IMR-90 (cell line): ENCODE data around the gene GOT2. TPM values are rescaled to one million over a fixed set of nuclear protein-coding genes. Genes with fewer than 3 reads are reported as not detected.

Source experiments
- ATAC-seq: fragments of 200-7000 bp; cut with Tn5 transposase; 2 replicates; pipeline ENCODE4 v1.9.1; 2020; ENCODE audit warnings: low read depth, mild to moderate bottlenecking, moderate library complexity
- BruUV-seq: library from RNA; stranded (reverse); fragments of 400-500 nt; replicated peaks from 2 replicates; lab custom pipeline; 2021; lab: Mats Ljungman, UMichigan
- CTCF ChIA-PET: fragments of 300-600 bp; formaldehyde crosslinking; extraction: SDS; loops from one replicate; lab custom pipeline; 2021; ENCODE audit warnings: antibody characterized with exemption; lab: Yijun Ruan, JAX
- POLR2A ChIA-PET: fragments of 300-600 bp; sonication (Branson Sonifier 250); formaldehyde crosslinking; loops from one replicate; lab custom pipeline; 2022; ENCODE audit warnings: antibody characterized with exemption; ENCODE audit not compliant: unreplicated experiment; lab: Charles Lee
- DNase-seq: peaks from one replicate; pipeline ENCODE4 v3.0.0; 2013
- H2AFZ ChIP-seq: replicated peaks from 2 replicates; pipeline ENCODE3; 2013; ENCODE audit warnings: low read length, mild to moderate bottlenecking; ENCODE audit not compliant: poor library complexity
- H2AK5ac ChIP-seq: 2 replicates; pipeline ENCODE4 v1.6.1; 2013; ENCODE audit warnings: low read depth, low read length, inconsistent platforms
- H2AK9ac ChIP-seq: replicated peaks from 2 replicates; pipeline ENCODE3; 2013; ENCODE audit warnings: mild to moderate bottlenecking, low read depth, low read length, moderate library complexity; ENCODE audit not compliant: poor library complexity
- H2BK120ac ChIP-seq: 2 replicates; pipeline ENCODE4 v1.6.1; 2013; ENCODE audit warnings: low read depth, low read length, inconsistent platforms
- H2BK15ac ChIP-seq: 3 replicates; pipeline ENCODE4 v1.6.1; 2013; ENCODE audit warnings: low read depth, low read length, inconsistent platforms
- H2BK20ac ChIP-seq: 2 replicates; pipeline ENCODE4 v1.6.1; 2013; ENCODE audit warnings: low read depth, mild to moderate bottlenecking, inconsistent platforms, low read length, moderate library complexity
- H2BK5ac ChIP-seq: 2 replicates; pipeline ENCODE4 v1.6.1; 2013; ENCODE audit warnings: mild to moderate bottlenecking, low read depth, low read length, inconsistent platforms; ENCODE audit not compliant: poor library complexity, severe bottlenecking
- H3K14ac ChIP-seq: replicated peaks from 2 replicates; pipeline ENCODE4 v1.6.1; 2013; ENCODE audit warnings: low read depth, low read length, inconsistent platforms
- H3K18ac ChIP-seq: 2 replicates; pipeline ENCODE4 v1.6.1; 2013; ENCODE audit warnings: low read depth, low read length, control low read depth
- H3K23ac ChIP-seq: 2 replicates; pipeline ENCODE4 v1.6.1; 2013; ENCODE audit warnings: low read depth, low read length, inconsistent platforms
- H3K27ac ChIP-seq: 2 replicates; pipeline ENCODE4 v1.5.1; 2013; ENCODE audit warnings: mild to moderate bottlenecking, control low read depth, low read length; ENCODE audit not compliant: insufficient read depth
- H3K27me3 ChIP-seq: 2 replicates; pipeline ENCODE4 v1.6.1; 2013; ENCODE audit warnings: low read length; ENCODE audit not compliant: control insufficient read depth, insufficient read depth
- H3K36me3 ChIP-seq: 2 replicates; pipeline ENCODE4 v1.6.1; 2013; ENCODE audit warnings: low read length, mixed read lengths; ENCODE audit not compliant: control insufficient read depth, insufficient read depth
- H3K4ac ChIP-seq: 2 replicates; pipeline ENCODE4 v1.6.1; 2013; ENCODE audit warnings: low read depth, low read length, inconsistent platforms
- H3K4me1 ChIP-seq: 2 replicates; pipeline ENCODE4 v1.6.1; 2013; ENCODE audit warnings: low read length, mixed read lengths; ENCODE audit not compliant: control insufficient read depth, insufficient read depth
- H3K4me2 ChIP-seq: 2 replicates; pipeline ENCODE4 v1.6.1; 2013; ENCODE audit warnings: low read depth, mild to moderate bottlenecking, control low read depth, low read length, moderate library complexity
- H3K4me3 ChIP-seq: 2 replicates; pipeline ENCODE4 v1.5.1; 2013; ENCODE audit warnings: low read depth, mild to moderate bottlenecking, control low read depth, low read length, moderate library complexity; ENCODE audit not compliant: insufficient read depth
- H3K56ac ChIP-seq: 2 replicates; pipeline ENCODE4 v1.6.1; 2013; ENCODE audit warnings: low read length, inconsistent platforms; ENCODE audit not compliant: insufficient read depth; ENCODE audit errors: extremely low read depth
- H3K79me1 ChIP-seq, 2 experiments: 2 replicates each; pipeline ENCODE4 v1.6.1; 2013; ENCODE audit warnings: low read length in 2 of 2, inconsistent platforms in 1 of 2, low read depth in 1 of 2
- H3K9ac ChIP-seq: 2 replicates; pipeline ENCODE4 v1.6.1; 2013; ENCODE audit warnings: low read depth, low read length, control low read depth
- H3K9me1 ChIP-seq: 2 replicates; pipeline ENCODE4 v1.6.1; 2013; ENCODE audit warnings: low read length, inconsistent platforms; ENCODE audit not compliant: insufficient read depth
- H3K9me3 ChIP-seq: 2 replicates; pipeline ENCODE4 v1.6.1; 2013; ENCODE audit warnings: low read length; ENCODE audit not compliant: control insufficient read depth, insufficient read depth
- H4K20me1 ChIP-seq: 2 replicates; pipeline ENCODE4 v1.6.1; 2013; ENCODE audit warnings: low read length, inconsistent platforms; ENCODE audit not compliant: insufficient read depth
- H4K5ac ChIP-seq: 2 replicates; pipeline ENCODE4 v1.6.1; 2013; ENCODE audit warnings: mild to moderate bottlenecking, low read depth, low read length, control low read depth
- H4K8ac ChIP-seq, 2 experiments: 2 replicates each; pipeline ENCODE4 v1.6.1; 2013; ENCODE audit warnings: low read depth in 2 of 2, low read length in 2 of 2, control low read depth in 1 of 2, inconsistent platforms in 1 of 2
- H4K91ac ChIP-seq: 2 replicates; pipeline ENCODE4 v1.6.1; 2013; ENCODE audit warnings: low read depth, low read length, inconsistent platforms; ENCODE audit not compliant: insufficient read depth
- CEBPB ChIP-seq: IDR thresholded peaks from 2 replicates; pipeline ENCODE4 v1.6.1; 2012; ENCODE audit warnings: low read depth, low read length, improper control_type of control experiment
- CHD1 ChIP-seq: IDR thresholded peaks from 2 replicates; pipeline ENCODE4 v1.6.1; 2012; ENCODE audit warnings: low read depth, low read length, improper control_type of control experiment
- CTCF ChIP-seq: conservative IDR thresholded peaks from 2 replicates; pipeline ENCODE4 v1.5.1; 2012; ENCODE audit warnings: mild to moderate bottlenecking, low read depth, low read length, improper control_type of control experiment
- FOS ChIP-seq: fragments of 150-350 bp; IDR thresholded peaks from 2 replicates; pipeline ENCODE4 v1.6.1; 2016; ENCODE audit warnings: low read depth, low read length
- MXI1 ChIP-seq: IDR thresholded peaks from 2 replicates; pipeline ENCODE4 v1.6.1; 2012; ENCODE audit warnings: low read depth, mild to moderate bottlenecking, low read length, moderate library complexity, borderline replicate concordance
- RAD21 ChIP-seq: IDR thresholded peaks from 2 replicates; pipeline ENCODE4 v1.6.1; 2012; ENCODE audit warnings: low read length, improper control_type of control experiment
- RCOR1 ChIP-seq: IDR thresholded peaks from 2 replicates; pipeline ENCODE4 v1.6.1; 2012; ENCODE audit warnings: mild to moderate bottlenecking, low read length, improper control_type of control experiment; ENCODE audit not compliant: insufficient replicate concordance
- RFX5 ChIP-seq: IDR thresholded peaks from 2 replicates; pipeline ENCODE4 v1.8.0; 2012; ENCODE audit warnings: low read depth, mild to moderate bottlenecking, low read length, moderate library complexity
- WGBS, 2 experiments: methylation state at CpG; one replicate each; pipeline versions ENCODE4 v1.1.5 to v1.1.7; 2013; ENCODE audit warnings: missing lambda C conversion rate in 2 of 2; ENCODE audit not compliant: insufficient read length in 1 of 2; ENCODE audit errors: extremely low coverage in 2 of 2; 5-methylcytosine and 5-hydroxymethylcytosine counted together
- dilution Hi-C: fragments of 300-500 bp; cut with HindIII; formaldehyde crosslinking; loops from one replicate; pipeline ENCODE4 v1.14.3; 2018; ENCODE audit warnings: low sequenced_read_pairs; ENCODE audit not compliant: unreplicated experiment
- in situ Hi-C: fragments of 300-500 bp; cut with MboI; formaldehyde crosslinking; loops from 3 replicates; pipeline ENCODE4 v1.14.3; 2019; ENCODE audit warnings: low sequenced_read_pairs, inconsistent platforms, mixed read lengths
- intact Hi-C: fragments of 100-400 bp; cut with micrococcal nuclease; formaldehyde crosslinking; loops from 2 replicates; pipeline ENCODE4 v1.10.0; 2022
- polyA plus RNA-seq, 3 experiments: library from polyadenylated mRNA; depleted of rRNA; stranded (reverse); fragments of >200 nt; gene quantifications; 2 replicates each; pipeline ENCODE4 v1.2.3, GENCODE V29; 2012; ENCODE audit warnings: low replicate concordance in 1 of 3
- total RNA-seq: library from RNA; depleted of rRNA; stranded (reverse); fragments of >200 nt; gene quantifications from 2 replicates; pipeline ENCODE4 v1.2.3, GENCODE V29; 2012
- TF ChIP-seq, protein P1 (sequence below): fragments of 150-350 bp; IDR thresholded peaks from 2 replicates; pipeline ENCODE4 v1.6.1; 2017; ENCODE audit warnings: mild to moderate bottlenecking, antibody characterized with exemption, low read length, low read depth

GOT2 gene
- total and polyA plus RNA-seq, 2 of the 4 experiments (the other 2 are of a cell fraction), result 50.2 to 60.2 TPM

DNA sequence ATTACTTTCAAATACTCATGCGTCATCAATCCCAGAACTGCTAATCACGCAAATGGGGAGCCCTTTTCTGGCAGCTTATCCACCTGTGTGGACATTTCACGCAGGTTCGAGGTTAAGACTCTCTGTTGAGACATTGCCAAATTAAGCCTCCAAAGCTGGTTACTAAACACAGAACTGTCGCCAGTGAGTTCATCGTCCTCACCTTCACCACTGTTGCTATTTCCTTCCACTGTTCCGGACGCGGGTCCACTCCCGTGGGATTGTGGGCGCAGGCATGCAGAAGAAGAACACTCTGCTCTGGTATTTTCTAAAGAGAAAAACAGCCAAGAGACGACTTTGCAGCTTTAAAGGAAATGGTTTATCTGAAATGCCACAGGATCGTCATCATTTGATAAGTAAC lies 16.1 kb downstream of the GOT2 start:
- dilution Hi-C loops, result no loop called here

More for the DNA sequence above, 16.1 kb downstream of the GOT2 start:
- Histone ChIP-seq H3K14ac (no peak overlapping the region), H3K23ac (no peak overlapping the region), H3K56ac (no peak overlapping the region), H3K4me3 (no peak overlapping the region), H2AK9ac (no peak overlapping the region), H3K18ac (no peak overlapping the region), H3K36me3 (peaks cover 40% of the 10 kb centered on the region), H4K91ac (no peak overlapping the region), H3K79me1 (no peaks in the 10 kb centered on the region; a peak in 1 of 4 replicates), H3K9me3 (no peaks in the 10 kb centered on the region), H2AFZ (no peak overlapping the region), H2BK20ac (no peak overlapping the region), H3K27ac (no peak overlapping the region), H4K5ac (no peak overlapping the region), H2BK120ac (no peak overlapping the region), H4K20me1 (no peaks in the 10 kb centered on the region; the same call in 1 of the 2 replicates), H3K9me1 (peaks cover 3% of the 10 kb centered on the region; the same call in 1 of the 2 replicates), H2AK5ac (no peak overlapping the region), H3K4me1 (peaks cover 6% of the 10 kb centered on the region), H3K4ac (no peak overlapping the region), H2BK15ac (no peak overlapping the region), H3K9ac (no peak overlapping the region), H2BK5ac (no peak overlapping the region), H3K4me2 (no peak overlapping the region), H4K8ac (no peak overlapping the region), H3K27me3 (no peaks in the 10 kb centered on the region)
- no peak for ATAC-seq
- POLR2A ChIA-PET, result no interaction called here
- in situ Hi-C loops (no loop called here), intact Hi-C loops (no loop called here)
- CTCF ChIA-PET, result no interaction called here
- BruUV-seq, result no TSS peak
- DNase-seq, result no peak
- TF ChIP-seq CEBPB, result no peak
- TF ChIP-seq CTCF, result no peak
- no peak for TF ChIP-seq MXI1
- TF ChIP-seq RCOR1, result no peak
- TF ChIP-seq, protein P1, sequence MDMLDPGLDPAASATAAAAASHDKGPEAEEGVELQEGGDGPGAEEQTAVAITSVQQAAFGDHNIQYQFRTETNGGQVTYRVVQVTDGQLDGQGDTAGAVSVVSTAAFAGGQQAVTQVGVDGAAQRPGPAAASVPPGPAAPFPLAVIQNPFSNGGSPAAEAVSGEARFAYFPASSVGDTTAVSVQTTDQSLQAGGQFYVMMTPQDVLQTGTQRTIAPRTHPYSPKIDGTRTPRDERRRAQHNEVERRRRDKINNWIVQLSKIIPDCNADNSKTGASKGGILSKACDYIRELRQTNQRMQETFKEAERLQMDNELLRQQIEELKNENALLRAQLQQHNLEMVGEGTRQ, result no peak
- no peak for TF ChIP-seq RFX5
- TF ChIP-seq RAD21, result no peak
- no peak for TF ChIP-seq CHD1
- TF ChIP-seq FOS, result no peak
- 96% methylated on average over 4 of the region's 13 CpGs; no CpG with 5 or more reads in 1 of the 2 experiments for WGBS, 2 experiments
